GM18499 (cell line): ENCODE results near the gene SLC23A1.
A peak's percentile ranks its signal among the peaks of the same experiment; 100 is the strongest.
"Not testable (repeated sequence)": the region's sequence is repeated elsewhere in the genome, so short reads cannot be mapped to it uniquely, and the experiment has no call there.

ENCODE experiments used
- ATAC-seq: cut with Tn5 transposase; IDR thresholded peaks from one replicate; pipeline ENCODE4 v1.9.1; 2021; ENCODE audit warnings: moderate number of reproducible peaks; ENCODE audit not compliant: insufficient read depth, unreplicated experiment

The SLC23A1 gene

GRCh38 chr5:139390639-139391569, 7.8 kb upstream of the SLC23A1 start:
- ATAC-seq: no peak

GRCh38 chr5:139389701-139390638, 6.9 kb upstream of the SLC23A1 start, which contains the start of gene MZB1:
MZB1 (minus strand) TSS chr5:139389913; CDS start chr5:139389856, 57 bp downstream.
- ATAC-seq: peak; percentile 33

GRCh38 chr5:139388198-139388821, 5.2 kb upstream of the SLC23A1 start:
- no peak for ATAC-seq

GRCh38 chr5:139387611-139388197, 4.6 kb upstream of the SLC23A1 start:
- ATAC-seq: no peak

GRCh38 chr5:139386956-139387355, 3.9 kb upstream of the SLC23A1 start:
- not testable (repeated sequence) for ATAC-seq

- ATAC-seq: no peak
Observed at GRCh38 chr5:139386050-139386438, 2.9 kb upstream of the SLC23A1 start.

- ATAC-seq: no peak
Observed at GRCh38 chr5:139385061-139386049, 2.3 kb upstream of the SLC23A1 start.

- ATAC-seq: no peak
Observed at GRCh38 chr5:139384591-139385051, 1.5 kb upstream of the SLC23A1 start.

- ATAC-seq: no peak
Observed at GRCh38 chr5:139383993-139384590, 995 bp upstream of the SLC23A1 start.

- no peak for ATAC-seq
Observed at GRCh38 chr5:139382807-139383206, 290 bp downstream of the SLC23A1 start.

- ATAC-seq: no peak
Observed at GRCh38 chr5:139381837-139382761, 998 bp downstream of the SLC23A1 start.

- ATAC-seq: no peak
Observed at GRCh38 chr5:139379626-139380449, 3.3 kb downstream of the SLC23A1 start.

- no peak for ATAC-seq
Observed at GRCh38 chr5:139378941-139379361, 4.1 kb downstream of the SLC23A1 start.

- no peak for ATAC-seq
Observed at GRCh38 chr5:139378101-139378825, 4.8 kb downstream of the SLC23A1 start.

GRCh38 chr5:139377226-139377625, 5.9 kb downstream of the SLC23A1 start:
- no peak for ATAC-seq

- ATAC-seq: no peak
Observed at GRCh38 chr5:139376364-139376763, 6.7 kb downstream of the SLC23A1 start.
